IMR-90 (cell line): ENCODE data around the gene PUM2. TPM values are rescaled to one million over a fixed set of nuclear protein-coding genes. Genes with fewer than 3 reads are reported as not detected.

Experiments used
- ATAC-seq: fragments of 200-7000 bp; cut with Tn5 transposase; 2 replicates; pipeline ENCODE4 v1.9.1; 2020; ENCODE audit warnings: low read depth, mild to moderate bottlenecking, moderate library complexity
- BruUV-seq: library from RNA; stranded (reverse); fragments of 400-500 nt; replicated peaks from 2 replicates; lab custom pipeline; 2021; lab: Mats Ljungman, UMichigan
- CTCF ChIA-PET: fragments of 300-600 bp; formaldehyde crosslinking; extraction: SDS; loops from one replicate; lab custom pipeline; 2021; ENCODE audit warnings: antibody characterized with exemption; lab: Yijun Ruan, JAX
- POLR2A ChIA-PET: fragments of 300-600 bp; sonication (Branson Sonifier 250); formaldehyde crosslinking; loops from one replicate; lab custom pipeline; 2022; ENCODE audit warnings: antibody characterized with exemption; ENCODE audit not compliant: unreplicated experiment; lab: Charles Lee
- DNase-seq: peaks from one replicate; pipeline ENCODE4 v3.0.0; 2013
- H2AFZ ChIP-seq: replicated peaks from 2 replicates; pipeline ENCODE3; 2013; ENCODE audit warnings: low read length, mild to moderate bottlenecking; ENCODE audit not compliant: poor library complexity
- H2AK5ac ChIP-seq: 2 replicates; pipeline ENCODE4 v1.6.1; 2013; ENCODE audit warnings: low read depth, low read length, inconsistent platforms
- H2AK9ac ChIP-seq: replicated peaks from 2 replicates; pipeline ENCODE3; 2013; ENCODE audit warnings: mild to moderate bottlenecking, low read depth, low read length, moderate library complexity; ENCODE audit not compliant: poor library complexity
- H2BK120ac ChIP-seq: 2 replicates; pipeline ENCODE4 v1.6.1; 2013; ENCODE audit warnings: low read depth, low read length, inconsistent platforms
- H2BK15ac ChIP-seq: 3 replicates; pipeline ENCODE4 v1.6.1; 2013; ENCODE audit warnings: low read depth, low read length, inconsistent platforms
- H2BK20ac ChIP-seq: 2 replicates; pipeline ENCODE4 v1.6.1; 2013; ENCODE audit warnings: low read depth, mild to moderate bottlenecking, inconsistent platforms, low read length, moderate library complexity
- H2BK5ac ChIP-seq: 2 replicates; pipeline ENCODE4 v1.6.1; 2013; ENCODE audit warnings: mild to moderate bottlenecking, low read depth, low read length, inconsistent platforms; ENCODE audit not compliant: poor library complexity, severe bottlenecking
- H3K14ac ChIP-seq: replicated peaks from 2 replicates; pipeline ENCODE4 v1.6.1; 2013; ENCODE audit warnings: low read depth, low read length, inconsistent platforms
- H3K18ac ChIP-seq: 2 replicates; pipeline ENCODE4 v1.6.1; 2013; ENCODE audit warnings: low read depth, low read length, control low read depth
- H3K23ac ChIP-seq: 2 replicates; pipeline ENCODE4 v1.6.1; 2013; ENCODE audit warnings: low read depth, low read length, inconsistent platforms
- H3K27ac ChIP-seq: 2 replicates; pipeline ENCODE4 v1.5.1; 2013; ENCODE audit warnings: mild to moderate bottlenecking, control low read depth, low read length; ENCODE audit not compliant: insufficient read depth
- H3K27me3 ChIP-seq: 2 replicates; pipeline ENCODE4 v1.6.1; 2013; ENCODE audit warnings: low read length; ENCODE audit not compliant: control insufficient read depth, insufficient read depth
- H3K36me3 ChIP-seq: 2 replicates; pipeline ENCODE4 v1.6.1; 2013; ENCODE audit warnings: low read length, mixed read lengths; ENCODE audit not compliant: control insufficient read depth, insufficient read depth
- H3K4ac ChIP-seq: 2 replicates; pipeline ENCODE4 v1.6.1; 2013; ENCODE audit warnings: low read depth, low read length, inconsistent platforms
- H3K4me1 ChIP-seq: 2 replicates; pipeline ENCODE4 v1.6.1; 2013; ENCODE audit warnings: low read length, mixed read lengths; ENCODE audit not compliant: control insufficient read depth, insufficient read depth
- H3K4me2 ChIP-seq: 2 replicates; pipeline ENCODE4 v1.6.1; 2013; ENCODE audit warnings: low read depth, mild to moderate bottlenecking, control low read depth, low read length, moderate library complexity
- H3K4me3 ChIP-seq: 2 replicates; pipeline ENCODE4 v1.5.1; 2013; ENCODE audit warnings: low read depth, mild to moderate bottlenecking, control low read depth, low read length, moderate library complexity; ENCODE audit not compliant: insufficient read depth
- H3K56ac ChIP-seq: 2 replicates; pipeline ENCODE4 v1.6.1; 2013; ENCODE audit warnings: low read length, inconsistent platforms; ENCODE audit not compliant: insufficient read depth; ENCODE audit errors: extremely low read depth
- H3K79me1 ChIP-seq, 2 experiments: 2 replicates each; pipeline ENCODE4 v1.6.1; 2013; ENCODE audit warnings: low read length in 2 of 2, inconsistent platforms in 1 of 2, low read depth in 1 of 2
- H3K9ac ChIP-seq: 2 replicates; pipeline ENCODE4 v1.6.1; 2013; ENCODE audit warnings: low read depth, low read length, control low read depth
- H3K9me1 ChIP-seq: 2 replicates; pipeline ENCODE4 v1.6.1; 2013; ENCODE audit warnings: low read length, inconsistent platforms; ENCODE audit not compliant: insufficient read depth
- H3K9me3 ChIP-seq: 2 replicates; pipeline ENCODE4 v1.6.1; 2013; ENCODE audit warnings: low read length; ENCODE audit not compliant: control insufficient read depth, insufficient read depth
- H4K20me1 ChIP-seq: 2 replicates; pipeline ENCODE4 v1.6.1; 2013; ENCODE audit warnings: low read length, inconsistent platforms; ENCODE audit not compliant: insufficient read depth
- H4K5ac ChIP-seq: 2 replicates; pipeline ENCODE4 v1.6.1; 2013; ENCODE audit warnings: mild to moderate bottlenecking, low read depth, low read length, control low read depth
- H4K8ac ChIP-seq, 2 experiments: 2 replicates each; pipeline ENCODE4 v1.6.1; 2013; ENCODE audit warnings: low read depth in 2 of 2, low read length in 2 of 2, control low read depth in 1 of 2, inconsistent platforms in 1 of 2
- H4K91ac ChIP-seq: 2 replicates; pipeline ENCODE4 v1.6.1; 2013; ENCODE audit warnings: low read depth, low read length, inconsistent platforms; ENCODE audit not compliant: insufficient read depth
- BHLHE40 ChIP-seq: fragments of 150-350 bp; IDR thresholded peaks from 2 replicates; pipeline ENCODE4 v1.6.1; 2016; ENCODE audit warnings: mild to moderate bottlenecking, low read depth, low read length
- CEBPB ChIP-seq: IDR thresholded peaks from 2 replicates; pipeline ENCODE4 v1.6.1; 2012; ENCODE audit warnings: low read depth, low read length, improper control_type of control experiment
- CTCF ChIP-seq: conservative IDR thresholded peaks from 2 replicates; pipeline ENCODE4 v1.5.1; 2012; ENCODE audit warnings: mild to moderate bottlenecking, low read depth, low read length, improper control_type of control experiment
- ELK1 ChIP-seq: fragments of 150-350 bp; IDR thresholded peaks from 2 replicates; pipeline ENCODE4 v1.6.1; 2016; ENCODE audit warnings: low read depth, mild to moderate bottlenecking, low read length, moderate library complexity, borderline replicate concordance
- MAFK ChIP-seq: IDR thresholded peaks from 2 replicates; pipeline ENCODE4 v1.6.1; 2012; ENCODE audit warnings: low read depth, low read length, improper control_type of control experiment
- MAZ ChIP-seq: IDR thresholded peaks from 2 replicates; pipeline ENCODE4 v1.6.1; 2012; ENCODE audit warnings: low read depth, mild to moderate bottlenecking, low read length, improper control_type of control experiment, moderate library complexity, borderline replicate concordance
- MXI1 ChIP-seq: IDR thresholded peaks from 2 replicates; pipeline ENCODE4 v1.6.1; 2012; ENCODE audit warnings: low read depth, mild to moderate bottlenecking, low read length, moderate library complexity, borderline replicate concordance
- NFE2L2 ChIP-seq: fragments of 150-350 bp; IDR thresholded peaks from 2 replicates; pipeline ENCODE4 v1.6.1; 2016; ENCODE audit warnings: low read depth, mild to moderate bottlenecking, low read length
- POLR2A ChIP-seq: IDR thresholded peaks from 2 replicates; pipeline ENCODE4 v1.6.1; 2012; ENCODE audit warnings: mild to moderate bottlenecking, low read depth, low read length
- RCOR1 ChIP-seq: IDR thresholded peaks from 2 replicates; pipeline ENCODE4 v1.6.1; 2012; ENCODE audit warnings: mild to moderate bottlenecking, low read length, improper control_type of control experiment; ENCODE audit not compliant: insufficient replicate concordance
- RFX5 ChIP-seq: IDR thresholded peaks from 2 replicates; pipeline ENCODE4 v1.8.0; 2012; ENCODE audit warnings: low read depth, mild to moderate bottlenecking, low read length, moderate library complexity
- SMC3 ChIP-seq: fragments of 150-350 bp; IDR thresholded peaks from 2 replicates; pipeline ENCODE4 v1.6.1; 2016; ENCODE audit warnings: low read depth, mild to moderate bottlenecking, antibody characterized with exemption, low read length, moderate library complexity
- USF2 ChIP-seq: fragments of 150-350 bp; IDR thresholded peaks from 2 replicates; pipeline ENCODE4 v1.6.1; 2017; ENCODE audit warnings: mild to moderate bottlenecking, antibody characterized with exemption, low read length, low read depth
- WGBS, 2 experiments: methylation state at CpG; one replicate each; pipeline versions ENCODE4 v1.1.5 to v1.1.7; 2013; ENCODE audit warnings: missing lambda C conversion rate in 2 of 2; ENCODE audit not compliant: insufficient read length in 1 of 2; ENCODE audit errors: extremely low coverage in 2 of 2; 5-methylcytosine and 5-hydroxymethylcytosine counted together
- dilution Hi-C: fragments of 300-500 bp; cut with HindIII; formaldehyde crosslinking; loops from one replicate; pipeline ENCODE4 v1.14.3; 2018; ENCODE audit warnings: low sequenced_read_pairs; ENCODE audit not compliant: unreplicated experiment
- in situ Hi-C: fragments of 300-500 bp; cut with MboI; formaldehyde crosslinking; loops from 3 replicates; pipeline ENCODE4 v1.14.3; 2019; ENCODE audit warnings: low sequenced_read_pairs, inconsistent platforms, mixed read lengths
- intact Hi-C: fragments of 100-400 bp; cut with micrococcal nuclease; formaldehyde crosslinking; loops from 2 replicates; pipeline ENCODE4 v1.10.0; 2022
- polyA plus RNA-seq, 3 experiments: library from polyadenylated mRNA; depleted of rRNA; stranded (reverse); fragments of >200 nt; gene quantifications; 2 replicates each; pipeline ENCODE4 v1.2.3, GENCODE V29; 2012; ENCODE audit warnings: low replicate concordance in 1 of 3
- total RNA-seq: library from RNA; depleted of rRNA; stranded (reverse); fragments of >200 nt; gene quantifications from 2 replicates; pipeline ENCODE4 v1.2.3, GENCODE V29; 2012

PUM2 gene
- total and polyA plus RNA-seq, 2 of the 4 experiments (the other 2 are of a cell fraction), result 18.8 to 38.4 TPM

- Histone ChIP-seq H2AK5ac (no peak overlapping the region), H3K9me1 (no peaks in the 10 kb centered on the region; the same call in 1 of the 2 replicates), H3K27ac (no peak overlapping the region), H2BK20ac (no peak overlapping the region), H2AFZ (no peak overlapping the region), H3K36me3 (peaks cover 12% of the 10 kb centered on the region), H2BK15ac (no peak overlapping the region), H3K4ac (no peak overlapping the region), H4K20me1 (no peaks in the 10 kb centered on the region), H3K56ac (no peak overlapping the region), H3K4me2 (no peak overlapping the region), H3K9ac (no peak overlapping the region), H2BK120ac (no peak overlapping the region), H2BK5ac (no peak overlapping the region), H3K27me3 (no peaks in the 10 kb centered on the region), H2AK9ac (no peak overlapping the region), H4K91ac (no peak overlapping the region), H3K18ac (no peak overlapping the region), H3K14ac (no peak overlapping the region), H3K4me3 (no peak overlapping the region), H4K5ac (no peak overlapping the region), H3K9me3 (no peaks in the 10 kb centered on the region), H3K79me1 (peaks cover 37 to 47% of the 10 kb centered on the region in 2 experiments), H3K23ac (no peak overlapping the region), H4K8ac (no peak overlapping the region), H3K4me1 (no peaks in the 10 kb centered on the region)
- BruUV-seq, result no TSS peak
- intact Hi-C loops, result loop anchor here (2.0 kb wide), 1 partner anchor 33 kb away; no protein-coding TSS in a partner anchor
- TF ChIP-seq NFE2L2 (no peak), RFX5 (no peak), MAFK (no peak), CEBPB (no peak), SMC3 (no peak), POLR2A (no peak), MXI1 (no peak), RCOR1 (no peak), ELK1 (no peak), USF2 (no peak), MAZ (no peak), CTCF (no peak), BHLHE40 (no peak)
- CTCF ChIA-PET, result interaction anchor here (1.7 kb wide), 1 partner anchor 10 kb away, joined by 11 read pairs; no protein-coding TSS in a partner anchor
- no peak for DNase-seq
- no CpG with 5 or more reads among the region's 2 CpGs for WGBS, 2 experiments
- in situ Hi-C loops, result no loop called here
- POLR2A ChIA-PET, result interaction anchor here (0.8 kb wide), 1 partner anchor 16 kb away, joined by 3 read pairs; no protein-coding TSS in a partner anchor
- dilution Hi-C loops, result no loop called here
- no peak for ATAC-seq
Observed at GRCh38 chr2:20281876-20282275, 68.8 kb downstream of the PUM2 start.
